ENCODE results near the gene POU2AF1. TPM values are rescaled to one million over a fixed set of nuclear protein-coding genes. Genes with fewer than 3 reads are reported as not detected.

Gene POU2AF1
- total and polyA plus RNA-seq, 2 of the 8 experiments (the other 6 are each of a cell fraction or from before 2014, with no cell fraction given), result not detected

- Histone ChIP-seq H3K56ac (replicated peaks; ENCODE audit: insufficient read length, low read depth, low read length) (no peak overlapping the region), H3K4me2 (ENCODE audit: insufficient read depth in 1 of 2, low read depth in 2 of 2, low read length in 2 of 2) (no peak overlapping the region), H4K91ac (replicated peaks; ENCODE audit: insufficient read length, low read length) (no peak overlapping the region), H3K27ac (ENCODE audit: low read depth, low read length) (no peak overlapping the region), H3K23ac (ENCODE audit: insufficient read length) (no peak overlapping the region), H4K20me1 (replicated peaks in 1 of 2; ENCODE audit: control insufficient read depth in 1 of 2, insufficient read depth in 2 of 2, low read length in 2 of 2) (no peaks in the 10 kb centered on the region), H3K4me1 (replicated peaks in 1 of 4; ENCODE audit: control insufficient read depth in 3 of 4, insufficient read depth in 4 of 4, low read length in 3 of 4) (no peaks in the 10 kb centered on the region), H2BK5ac (ENCODE audit: low read depth, low read length) (no peak overlapping the region), H3K79me2 (ENCODE audit: control insufficient read depth in 1 of 2, insufficient read depth in 2 of 2, low read length in 2 of 2) (no peaks in the 10 kb centered on the region), H4K8ac (ENCODE audit: extremely low read depth, insufficient read depth, low read length) (no peak overlapping the region), H2BK20ac (ENCODE audit: low read length) (no peak overlapping the region), H2AK5ac (ENCODE audit: low read depth, low read length) (no peak overlapping the region), H3K27me3 (replicated peaks in 1 of 4; ENCODE audit: control insufficient read depth in 3 of 4, extremely low read depth in 1 of 4, insufficient read depth in 3 of 4, low read length in 3 of 4) (no peaks in the 10 kb centered on the region), H3K4me3 (ENCODE audit: extremely low read depth in 1 of 4, insufficient read depth in 2 of 4, low read depth in 3 of 4, low read length in 4 of 4) (no peak overlapping the region), H3K14ac (ENCODE audit: insufficient read length) (no peak overlapping the region), H3K79me1 (ENCODE audit: low read depth, low read length) (no peaks in the 10 kb centered on the region), H3K9me3 (ENCODE audit: insufficient read depth in 2 of 2, low read depth in 1 of 2, low read length in 1 of 2) (no peaks in the 10 kb centered on the region), H3K23me2 (ENCODE audit: low read depth, low read length) (no peaks in the 10 kb centered on the region), H3K9ac (replicated peaks in 1 of 4; ENCODE audit: extremely low read depth in 1 of 4, low read depth in 3 of 4, low read length in 3 of 4) (no peak overlapping the region), H2AFZ (ENCODE audit: low read length) (no peak overlapping the region), H2BK15ac (ENCODE audit: low read length) (no peak overlapping the region), H3K18ac (ENCODE audit: extremely low read depth, low read length) (no peak overlapping the region), H3K4ac (replicated peaks; ENCODE audit: insufficient read length, low read depth, low read length) (no peak overlapping the region), H2BK12ac (ENCODE audit: low read depth, low read length) (no peak overlapping the region), H3K36me3 (ENCODE audit: control insufficient read depth in 2 of 4, insufficient read depth in 4 of 4, low read length in 3 of 4) (no peaks in the 10 kb centered on the region), H4K5ac (ENCODE audit: insufficient read length, low read depth, low read length) (no peak overlapping the region), H2BK120ac (replicated peaks; ENCODE audit: low read depth, low read length) (no peak overlapping the region)
- ChIA-PET CTCF (ENCODE audit: partially characterized antibody) (interaction anchor here (1.3 kb wide), 1 partner anchor 109 kb away, joined by 4 read pairs; no protein-coding TSS in a partner anchor), POLR2A (ENCODE audit: partially characterized antibody) (no interaction called here)
- 89% methylated on average over 6 of the region's 6 CpGs; no CpG with 5 or more reads in 1 of the 2 experiments for WGBS, 2 experiments (ENCODE audit: extremely low coverage in 1 of 2, insufficient coverage in 1 of 2, insufficient read length in 1 of 2, insufficient replicate concordance in 2 of 2, low coverage in 1 of 2, low lambda C conversion rate in 2 of 2, missing lambda C conversion rate in 1 of 2)
- no peak for TF ChIP-seq EP300 (IDR thresholded peaks at IDR 0.05; ENCODE audit: borderline replicate concordance in 1 of 2, low read depth in 2 of 2, low read length in 2 of 2)
- TF ChIP-seq KDM5A (IDR thresholded peaks at IDR 0.05; ENCODE audit: low read length), result no peak
- no peak for DNase-seq (ENCODE audit: low read depth in 1 of 2, low spot score in 2 of 2)
- FAIRE-seq, result no peak
Measured at GRCh38 chr11:111319296-111319695, 59.8 kb downstream of the POU2AF1 start.

Data from H1 (cell line).